ENCODE data around the gene MEG3.

DNA sequence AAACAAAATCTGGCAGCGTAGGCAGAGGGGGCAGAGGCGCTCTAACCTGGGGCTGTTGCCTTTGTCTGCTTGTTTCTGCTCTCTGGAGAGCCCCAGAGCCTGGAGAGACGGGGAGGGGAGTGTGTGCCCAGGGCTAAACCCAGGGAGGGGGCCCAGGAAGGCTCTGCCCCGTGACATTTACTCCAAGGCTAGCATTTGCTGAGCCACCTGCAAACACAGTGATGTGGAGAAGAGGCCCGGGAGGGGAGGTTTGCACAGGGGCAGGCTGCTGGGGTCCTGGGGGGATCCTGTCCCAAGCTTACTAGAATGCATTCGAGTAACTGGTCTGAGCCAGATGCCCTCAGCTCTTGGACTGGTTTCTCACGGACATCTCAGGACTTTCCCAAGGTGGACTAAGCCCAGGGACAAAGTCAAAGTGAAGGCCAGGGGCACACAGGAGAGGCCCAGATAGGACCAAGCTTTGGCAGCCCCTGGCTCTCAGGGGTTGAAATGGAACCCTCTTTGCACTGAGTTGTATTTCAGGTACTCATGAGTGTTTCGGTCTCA lies 12.0 kb downstream of the MEG3 start:
- TF ChIP-seq ZC3H11A (IDR thresholded peaks at IDR 0.05; ENCODE audit: low read depth, low read length) (no peak), ZNF354B (CRISPR knock-in tag; IDR thresholded peaks at IDR 0.05) (no peak), ZFX (CRISPR knock-in tag; IDR thresholded peaks at IDR 0.05) (no peak)

All from K562 (cell line).